Esophagus squamous epithelium (tissue), 4 donors: ENCODE data around the gene LRP5.

Experiments used
- POLR2A ChIP-seq, 4 donors: fragments of 450-650 bp; IDR thresholded peaks; one replicate each; pipeline ENCODE4 v1.6.1; 2017; ENCODE audit warnings: antibody characterized with exemption in 4 of 4, mild to moderate bottlenecking in 4 of 4, moderate library complexity in 3 of 4
- TF ChIP-seq, protein P1 (sequence below), 6 experiments: fragments of 450-650 bp in 4 of 6; fragments of 200-600 bp in 2 of 6; sonication (generic) in 2 of 6; IDR thresholded peaks; one replicate each; pipeline ENCODE4 v1.5.1; 2016 to 2019; ENCODE audit warnings: antibody characterized with exemption in 6 of 6, mild to moderate bottlenecking in 4 of 6, moderate library complexity in 4 of 6

- TF ChIP-seq, protein P1, sequence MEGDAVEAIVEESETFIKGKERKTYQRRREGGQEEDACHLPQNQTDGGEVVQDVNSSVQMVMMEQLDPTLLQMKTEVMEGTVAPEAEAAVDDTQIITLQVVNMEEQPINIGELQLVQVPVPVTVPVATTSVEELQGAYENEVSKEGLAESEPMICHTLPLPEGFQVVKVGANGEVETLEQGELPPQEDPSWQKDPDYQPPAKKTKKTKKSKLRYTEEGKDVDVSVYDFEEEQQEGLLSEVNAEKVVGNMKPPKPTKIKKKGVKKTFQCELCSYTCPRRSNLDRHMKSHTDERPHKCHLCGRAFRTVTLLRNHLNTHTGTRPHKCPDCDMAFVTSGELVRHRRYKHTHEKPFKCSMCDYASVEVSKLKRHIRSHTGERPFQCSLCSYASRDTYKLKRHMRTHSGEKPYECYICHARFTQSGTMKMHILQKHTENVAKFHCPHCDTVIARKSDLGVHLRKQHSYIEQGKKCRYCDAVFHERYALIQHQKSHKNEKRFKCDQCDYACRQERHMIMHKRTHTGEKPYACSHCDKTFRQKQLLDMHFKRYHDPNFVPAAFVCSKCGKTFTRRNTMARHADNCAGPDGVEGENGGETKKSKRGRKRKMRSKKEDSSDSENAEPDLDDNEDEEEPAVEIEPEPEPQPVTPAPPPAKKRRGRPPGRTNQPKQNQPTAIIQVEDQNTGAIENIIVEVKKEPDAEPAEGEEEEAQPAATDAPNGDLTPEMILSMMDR (IDR thresholded peaks at IDR 0.05): no peak
- no peak for TF ChIP-seq POLR2A (IDR thresholded peaks at IDR 0.05)
Measured at GRCh38 chr11:68420171-68420570, 107.8 kb downstream of the LRP5 start.
